Calu3 (cell line): Measurements from ENCODE around the gene VARS1. TPM values are rescaled to one million over a fixed set of nuclear protein-coding genes. Genes with fewer than 3 reads are reported as not detected.

Source experiments
- BruUV-seq: library from RNA; stranded (reverse); fragments of 400-500 nt; replicated peaks from 2 replicates; lab custom pipeline; 2021; lab: Mats Ljungman, UMichigan
- CTCF ChIA-PET: fragments of 300-600 bp; sonication (Branson Sonifier 250); formaldehyde crosslinking; loops from one replicate; lab custom pipeline; 2022; ENCODE audit warnings: antibody characterized with exemption; lab: Charles Lee
- DNase-seq: peaks from one replicate; pipeline ENCODE4 v3.0.0; 2022
- H3K27ac Mint-ChIP-seq: one replicate; pipeline ENCODE4 v1.8.0; 2022; ENCODE audit warnings: mixed read lengths; ENCODE audit not compliant: unreplicated experiment
- H3K27me3 Mint-ChIP-seq: one replicate; pipeline ENCODE4 v1.8.0; 2022; ENCODE audit warnings: mixed read lengths; ENCODE audit not compliant: unreplicated experiment
- H3K36me3 Mint-ChIP-seq: one replicate; pipeline ENCODE4 v1.8.0; 2022; ENCODE audit warnings: mild to moderate bottlenecking, moderate library complexity, mixed read lengths; ENCODE audit not compliant: insufficient read depth, unreplicated experiment
- H3K4me1 Mint-ChIP-seq: one replicate; pipeline ENCODE4 v1.8.0; 2022; ENCODE audit warnings: mild to moderate bottlenecking, low read depth, mixed read lengths; ENCODE audit not compliant: unreplicated experiment
- H3K4me3 Mint-ChIP-seq: one replicate; pipeline ENCODE4 v1.8.0; 2022; ENCODE audit warnings: mild to moderate bottlenecking, low read depth, moderate library complexity, mixed read lengths; ENCODE audit not compliant: unreplicated experiment
- H3K9me3 Mint-ChIP-seq: one replicate; pipeline ENCODE4 v1.8.0; 2022; ENCODE audit warnings: low read depth, mixed read lengths; ENCODE audit not compliant: unreplicated experiment
- intact Hi-C: fragments of 100-400 bp; cut with micrococcal nuclease; formaldehyde crosslinking; loops from one replicate; pipeline ENCODE4 v1.10.0; 2022; ENCODE audit not compliant: unreplicated experiment
- total RNA-seq: library from RNA; stranded (reverse); gene quantifications from 2 replicates; pipeline ENCODE4 v1.2.3, GENCODE V29; 2022
- TF ChIP-seq, protein P1 (sequence below): fragments of 200-600 bp; IDR thresholded peaks from one replicate; pipeline ENCODE4 v1.8.0; 2022; ENCODE audit warnings: antibody characterized with exemption; ENCODE audit not compliant: unreplicated experiment

Gene VARS1
- total RNA-seq, 1 experiment from 2014 or later, result 316 TPM

DNA sequence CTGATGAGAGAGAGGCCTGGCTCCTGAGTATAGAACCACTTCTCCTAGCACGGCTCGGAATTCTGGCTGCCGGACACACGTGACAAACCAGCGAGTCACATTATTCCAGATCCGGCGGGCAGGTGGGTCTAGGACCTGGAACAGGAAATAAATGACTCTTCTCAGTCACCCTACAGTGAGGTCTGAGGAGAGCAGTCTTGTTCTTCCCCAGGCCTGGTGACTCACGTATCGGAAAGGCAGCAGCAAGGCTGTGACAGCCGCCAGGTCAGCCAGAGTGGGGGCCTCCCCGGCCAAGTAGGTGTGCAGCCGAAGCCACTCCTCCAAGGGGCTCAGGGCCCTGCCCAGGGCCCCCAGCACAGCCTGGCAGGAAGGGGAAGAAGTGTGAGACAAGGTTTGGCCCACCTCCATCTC is 2.8 kb downstream of the VARS1 start:
- Mint-ChIP-seq H3K27me3 (no peaks in the 10 kb centered on the region), H3K27ac (peak overlapping the region; percentile 93), H3K9me3 (no peaks in the 10 kb centered on the region), H3K4me3 (peak overlapping the region; percentile 84), H3K36me3 (peaks cover 93% of the 10 kb centered on the region), H3K4me1 (peaks cover 45% of the 10 kb centered on the region)
- DNase-seq, result peak; percentile 96
- no TSS peak for BruUV-seq
- CTCF ChIA-PET, result interaction anchor here (0.9 to 1.2 kb wide), 3 partner anchors 18 to 53 kb away, joined by 3 to 4 read pairs (median 3); partner anchors contain the start of genes HSPA1B and MSH5
- intact Hi-C loops, result loop anchor here (5.0 kb wide), 1 partner anchor 40 kb away; no protein-coding TSS in a partner anchor
- TF ChIP-seq, protein P1, sequence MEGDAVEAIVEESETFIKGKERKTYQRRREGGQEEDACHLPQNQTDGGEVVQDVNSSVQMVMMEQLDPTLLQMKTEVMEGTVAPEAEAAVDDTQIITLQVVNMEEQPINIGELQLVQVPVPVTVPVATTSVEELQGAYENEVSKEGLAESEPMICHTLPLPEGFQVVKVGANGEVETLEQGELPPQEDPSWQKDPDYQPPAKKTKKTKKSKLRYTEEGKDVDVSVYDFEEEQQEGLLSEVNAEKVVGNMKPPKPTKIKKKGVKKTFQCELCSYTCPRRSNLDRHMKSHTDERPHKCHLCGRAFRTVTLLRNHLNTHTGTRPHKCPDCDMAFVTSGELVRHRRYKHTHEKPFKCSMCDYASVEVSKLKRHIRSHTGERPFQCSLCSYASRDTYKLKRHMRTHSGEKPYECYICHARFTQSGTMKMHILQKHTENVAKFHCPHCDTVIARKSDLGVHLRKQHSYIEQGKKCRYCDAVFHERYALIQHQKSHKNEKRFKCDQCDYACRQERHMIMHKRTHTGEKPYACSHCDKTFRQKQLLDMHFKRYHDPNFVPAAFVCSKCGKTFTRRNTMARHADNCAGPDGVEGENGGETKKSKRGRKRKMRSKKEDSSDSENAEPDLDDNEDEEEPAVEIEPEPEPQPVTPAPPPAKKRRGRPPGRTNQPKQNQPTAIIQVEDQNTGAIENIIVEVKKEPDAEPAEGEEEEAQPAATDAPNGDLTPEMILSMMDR, result no peak

DNA sequence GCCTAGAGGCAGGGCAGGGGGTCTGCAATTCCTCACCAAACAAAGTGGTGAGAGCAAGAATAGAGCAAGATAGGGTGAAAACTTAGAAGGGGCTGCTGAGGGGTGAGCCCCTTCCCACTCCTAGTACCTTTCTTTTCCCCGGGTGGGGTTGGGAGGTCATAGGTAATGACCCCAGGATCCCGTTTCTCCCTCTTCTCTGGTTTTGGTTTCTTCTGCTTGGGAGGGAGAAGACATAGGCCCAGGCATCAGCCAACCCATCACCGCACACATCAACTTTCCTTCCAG is 3.5 kb downstream of the VARS1 start:
- TF ChIP-seq, protein P1, result no peak
- peaks cover 93% of the 10 kb centered on the region for H3K36me3 Mint-ChIP-seq
- BruUV-seq, result no TSS peak
- H3K9me3 Mint-ChIP-seq, result no peaks in the 10 kb centered on the region
- H3K4me1 Mint-ChIP-seq, result peaks cover 45% of the 10 kb centered on the region
- no peak for DNase-seq
- intact Hi-C loops, result loop anchor here (5.0 kb wide), 1 partner anchor 40 kb away; no protein-coding TSS in a partner anchor
- peak overlapping the region; percentile 93 for H3K27ac Mint-ChIP-seq
- H3K27me3 Mint-ChIP-seq, result no peaks in the 10 kb centered on the region
- CTCF ChIA-PET, result interaction anchor here (0.9 to 2.0 kb wide), 3 partner anchors 17 to 52 kb away, joined by 3 to 18 read pairs (median 4); partner anchors contain the start of genes HSPA1A, HSPA1L and MSH5
- H3K4me3 Mint-ChIP-seq, result peak overlapping the region; percentile 84

- BruUV-seq, result no TSS peak
- TF ChIP-seq, protein P1, result peak; percentile 94
- no peaks in the 10 kb centered on the region for H3K27me3 Mint-ChIP-seq
- H3K4me1 Mint-ChIP-seq, result peaks cover 45% of the 10 kb centered on the region
- DNase-seq, result peak; percentile 78
- H3K4me3 Mint-ChIP-seq, result peak overlapping the region; percentile 84
- no peaks in the 10 kb centered on the region for H3K9me3 Mint-ChIP-seq
- H3K27ac Mint-ChIP-seq, result peak overlapping the region; percentile 93
- CTCF ChIA-PET, result interaction anchor here (0.6 to 2.2 kb wide), 15 partner anchors 15 to 71 kb away, joined by 3 to 18 read pairs (median 4); partner anchors contain the start of genes CLIC1, HSPA1A, HSPA1L and LSM2
- peaks cover 93% of the 10 kb centered on the region for H3K36me3 Mint-ChIP-seq
- intact Hi-C loops, result loop anchor here (5.0 kb wide), 1 partner anchor 41 kb away; no protein-coding TSS in a partner anchor
Measured at GRCh38 chr6:31791324-31792089, 4.0 kb downstream of the VARS1 start.

- Mint-ChIP-seq H3K27me3 (no peaks in the 10 kb centered on the region), H3K36me3 (peaks cover 96% of the 10 kb centered on the region), H3K4me3 (no peak overlapping the region), H3K27ac (no peak overlapping the region), H3K9me3 (no peaks in the 10 kb centered on the region), H3K4me1 (peaks cover 3% of the 10 kb centered on the region)
- CTCF ChIA-PET, result interaction anchor here (0.5 to 1.0 kb wide), 2 partner anchors 144 to 163 kb away, joined by 3 to 7 read pairs; no protein-coding TSS in a partner anchor
- no TSS peak for BruUV-seq
- TF ChIP-seq, protein P1, result no peak
- no peak for DNase-seq
- intact Hi-C loops, result no loop called here
Measured at GRCh38 chr6:31785475-31785874, 10.1 kb downstream of the VARS1 start.
